Gastrocnemius medialis (tissue), 4 donors: Measurements from ENCODE around the gene SWT1.

Experiments
- CTCF ChIP-seq, 5 experiments: fragments of 450-650 bp in 3 of 5; fragments of 200-600 bp in 2 of 5; sonication (generic) in 2 of 5; IDR thresholded peaks in 4 of 5; conservative IDR thresholded peaks in 1 of 5; 1 replicate in 4 of 5; 2 replicates in 1 of 5; pipeline ENCODE4 v1.5.1; 2016 to 2019; ENCODE audit warnings: antibody characterized with exemption in 5 of 5, mild to moderate bottlenecking in 3 of 5, moderate library complexity in 3 of 5
- POLR2A ChIP-seq, 2 donors: fragments of 450-650 bp; IDR thresholded peaks; one replicate each; pipeline ENCODE4 v1.6.1; 2017; ENCODE audit warnings: antibody characterized with exemption in 2 of 2, mild to moderate bottlenecking in 2 of 2, moderate library complexity in 2 of 2

- no peak for TF ChIP-seq CTCF (IDR thresholded peaks at IDR 0.05 in 4 of 5, conservative IDR thresholded peaks at IDR 0.05 in 1 of 5)
- TF ChIP-seq POLR2A (IDR thresholded peaks at IDR 0.05), result no peak
Measured at GRCh38 chr1:185129708-185130107, 27.3 kb upstream of the SWT1 start.
